PC-3 (cell line): ENCODE results near the gene UBE2G1. TPM values are rescaled to one million over a fixed set of nuclear protein-coding genes. Genes with fewer than 3 reads are reported as not detected.

ENCODE experiments used
- ATAC-seq: fragments of 200-7000 bp; cut with Tn5 transposase; 2 replicates; pipeline ENCODE4 v1.9.1; 2020; ENCODE audit warnings: mild to moderate bottlenecking, moderate library complexity
- BruUV-seq: library from RNA; stranded (reverse); fragments of 400-500 nt; replicated peaks from 2 replicates; lab custom pipeline; 2021; lab: Mats Ljungman, UMichigan
- CTCF ChIA-PET: fragments of 300-600 bp; sonication (Branson Sonifier 250); formaldehyde crosslinking; loops from one replicate; lab custom pipeline; 2022; ENCODE audit warnings: antibody characterized with exemption; lab: Charles Lee
- POLR2A ChIA-PET: fragments of 300-600 bp; sonication (Branson Sonifier 250); formaldehyde crosslinking; loops from one replicate; lab custom pipeline; 2022; ENCODE audit warnings: antibody characterized with exemption; ENCODE audit not compliant: unreplicated experiment; lab: Charles Lee
- DNase-seq: peaks from one replicate; pipeline ENCODE4 v3.0.0-alpha.2; 2015
- H2AFZ ChIP-seq: fragments of 300-600 bp; sonication (generic); 2 replicates; pipeline ENCODE4 v1.6.0; 2016; ENCODE audit warnings: antibody characterized with exemption, low read length
- H3F3A ChIP-seq: fragments of 300-600 bp; sonication (generic); one replicate; pipeline ENCODE4 v1.6.0; 2017; ENCODE audit warnings: antibody characterized with exemption, low read length, control low read depth, mild to moderate bottlenecking; ENCODE audit not compliant: unreplicated experiment
- H3K27ac ChIP-seq: fragments of 300-600 bp; sonication (generic); 2 replicates; pipeline ENCODE4 v1.5.1; 2016; ENCODE audit warnings: mild to moderate bottlenecking, low read length
- H3K27me3 ChIP-seq: fragments of 300-600 bp; sonication (generic); 2 replicates; pipeline ENCODE4 v1.6.1; 2016; ENCODE audit warnings: low read length, mixed read lengths
- H3K36me3 ChIP-seq: fragments of 300-600 bp; sonication (generic); 2 replicates; pipeline ENCODE4 v1.6.1; 2016; ENCODE audit warnings: low read depth, mixed run types, low read length, mixed read lengths
- H3K4me1 ChIP-seq: fragments of 300-600 bp; sonication (generic); 2 replicates; pipeline ENCODE4 v1.5.1; 2016; ENCODE audit warnings: low read length; ENCODE audit not compliant: insufficient read depth
- H3K4me2 ChIP-seq: fragments of 300-600 bp; sonication (generic); 2 replicates; pipeline ENCODE4 v1.6.0; 2016; ENCODE audit warnings: low read length
- H3K4me3 ChIP-seq: fragments of 300-600 bp; sonication (generic); 2 replicates; pipeline ENCODE4 v1.5.1; 2016; ENCODE audit warnings: mild to moderate bottlenecking, low read length, mixed read lengths
- H3K79me2 ChIP-seq: fragments of 300-600 bp; sonication (generic); 2 replicates; pipeline ENCODE4 v1.6.1; 2017; ENCODE audit warnings: low read length, mixed read lengths
- H3K9ac ChIP-seq: fragments of 300-600 bp; sonication (generic); 2 replicates; pipeline ENCODE4 v1.6.0; 2016; ENCODE audit warnings: mild to moderate bottlenecking, low read length
- H3K9me2 ChIP-seq: fragments of 300-600 bp; sonication (generic); replicated peaks from 2 replicates; pipeline ENCODE4 v1.6.1; 2016; ENCODE audit warnings: mixed run types, low read length, mixed read lengths
- H3K9me3 ChIP-seq: fragments of 300-600 bp; sonication (generic); 2 replicates; pipeline ENCODE4 v1.6.1; 2016; ENCODE audit warnings: low read length, mixed read lengths
- H4K20me1 ChIP-seq: fragments of 300-600 bp; sonication (generic); 2 replicates; pipeline ENCODE4 v1.6.1; 2016; ENCODE audit warnings: low read length, mixed read lengths
- CTCF ChIP-seq: fragments of 300-600 bp; sonication (generic); conservative IDR thresholded peaks from 2 replicates; pipeline ENCODE4 v1.5.1; 2017; ENCODE audit warnings: antibody characterized with exemption, low read depth, mild to moderate bottlenecking, low read length
- EZH2 ChIP-seq: fragments of 300-600 bp; sonication (generic); IDR thresholded peaks from one replicate; pipeline ENCODE4 v1.6.1; 2017; ENCODE audit warnings: antibody characterized with exemption, mild to moderate bottlenecking, low read length; ENCODE audit not compliant: unreplicated experiment
- EZH2phosphoT487 ChIP-seq: fragments of 300-600 bp; sonication (generic); IDR thresholded peaks from 2 replicates; pipeline ENCODE4 v1.6.1; 2018; ENCODE audit warnings: mild to moderate bottlenecking, antibody characterized with exemption, low read length, borderline replicate concordance
- intact Hi-C: fragments of 100-400 bp; cut with micrococcal nuclease; formaldehyde crosslinking; loops from 2 replicates; pipeline ENCODE4 v1.9.0; 2023
- total RNA-seq: library from RNA; depleted of rRNA; stranded (reverse); fragments of >200 nt; gene quantifications from 2 replicates; pipeline ENCODE4 v1.2.3, GENCODE V29; 2014

UBE2G1 gene
- total RNA-seq, 1 experiment from 2014 or later: 35.8 TPM

- H4K20me1 ChIP-seq: no peaks in the 10 kb centered on the region
- H3K27me3 ChIP-seq: no peaks in the 10 kb centered on the region
- no peaks in the 10 kb centered on the region for H3F3A ChIP-seq
- no peak overlapping the region for H3K27ac ChIP-seq
- ATAC-seq: peak; percentile 58; the same call in 1 of the 2 replicates
- no peak overlapping the region for H3K4me2 ChIP-seq
- DNase-seq: peak; percentile 60
- H3K79me2 ChIP-seq: peaks cover 54% of the 10 kb centered on the region
- H3K9me2 ChIP-seq: no peaks in the 10 kb centered on the region
- H3K4me3 ChIP-seq: no peak overlapping the region
- H3K9me3 ChIP-seq: no peaks in the 10 kb centered on the region
- H3K4me1 ChIP-seq: no peaks in the 10 kb centered on the region
- peaks cover 13% of the 10 kb centered on the region for H3K36me3 ChIP-seq
- ChIA-PET CTCF (interaction anchor here (0.6 kb wide), 1 partner anchor 59 kb away, joined by 3 read pairs; no protein-coding TSS in a partner anchor), POLR2A (no interaction called here)
- no peak overlapping the region for H3K9ac ChIP-seq
- intact Hi-C loops: loop anchor here (1.0 kb wide), 1 partner anchor 89 kb away; no protein-coding TSS in a partner anchor
- no TSS peak for BruUV-seq
- no peak overlapping the region for H2AFZ ChIP-seq
- TF ChIP-seq EZH2: no peak
- peak; percentile 69 for TF ChIP-seq CTCF
- no peak for TF ChIP-seq EZH2phosphoT487
Measured at GRCh38 chr17:4304417-4305027, 62.0 kb downstream of the UBE2G1 start.

GRCh38 chr17:4301066-4301465, 65.4 kb downstream of the UBE2G1 start:
- Histone ChIP-seq H4K20me1 (no peaks in the 10 kb centered on the region), H3K4me1 (no peaks in the 10 kb centered on the region), H3K4me3 (no peak overlapping the region), H3F3A (no peaks in the 10 kb centered on the region), H3K36me3 (peaks cover 13% of the 10 kb centered on the region), H2AFZ (no peak overlapping the region), H3K79me2 (peaks cover 60% of the 10 kb centered on the region), H3K27me3 (no peaks in the 10 kb centered on the region), H3K9ac (no peak overlapping the region), H3K4me2 (no peak overlapping the region), H3K27ac (no peak overlapping the region), H3K9me2 (no peaks in the 10 kb centered on the region), H3K9me3 (no peaks in the 10 kb centered on the region)
- TF ChIP-seq EZH2phosphoT487 (no peak), EZH2 (no peak), CTCF (no peak)
- intact Hi-C loops: no loop called here
- BruUV-seq: no TSS peak
- ATAC-seq (no peak), DNase-seq (no peak)
- ChIA-PET POLR2A (no interaction called here), CTCF (no interaction called here)

GRCh38 chr17:4297351-4297750, 69.1 kb downstream of the UBE2G1 start:
- no peaks in the 10 kb centered on the region for H4K20me1 ChIP-seq
- TF ChIP-seq CTCF (no peak), EZH2phosphoT487 (no peak), EZH2 (no peak)
- H3K9ac ChIP-seq: no peak overlapping the region
- H3F3A ChIP-seq: no peaks in the 10 kb centered on the region
- H3K4me2 ChIP-seq: no peak overlapping the region
- ATAC-seq: no peak
- peaks cover 46% of the 10 kb centered on the region for H3K79me2 ChIP-seq
- peaks cover 4% of the 10 kb centered on the region for H3K36me3 ChIP-seq
- H3K27ac ChIP-seq: no peak overlapping the region
- CTCF ChIA-PET: no interaction called here
- H3K27me3 ChIP-seq: no peaks in the 10 kb centered on the region
- no peak for DNase-seq
- no peak overlapping the region for H2AFZ ChIP-seq
- no peaks in the 10 kb centered on the region for H3K9me2 ChIP-seq
- no TSS peak for BruUV-seq
- no peaks in the 10 kb centered on the region for H3K4me1 ChIP-seq
- POLR2A ChIA-PET: no interaction called here
- intact Hi-C loops: no loop called here
- H3K9me3 ChIP-seq: no peaks in the 10 kb centered on the region
- no peak overlapping the region for H3K4me3 ChIP-seq
